IMR-90 (cell line): ENCODE measurements around the gene ZMYND11. TPM values are rescaled to one million over a fixed set of nuclear protein-coding genes. Genes with fewer than 3 reads are reported as not detected.

Experiments used
- ATAC-seq: fragments of 200-7000 bp; cut with Tn5 transposase; 2 replicates; pipeline ENCODE4 v1.9.1; 2020; ENCODE audit warnings: low read depth, mild to moderate bottlenecking, moderate library complexity
- BruUV-seq: library from RNA; stranded (reverse); fragments of 400-500 nt; replicated peaks from 2 replicates; lab custom pipeline; 2021; lab: Mats Ljungman, UMichigan
- CTCF ChIA-PET: fragments of 300-600 bp; formaldehyde crosslinking; extraction: SDS; loops from one replicate; lab custom pipeline; 2021; ENCODE audit warnings: antibody characterized with exemption; lab: Yijun Ruan, JAX
- POLR2A ChIA-PET: fragments of 300-600 bp; sonication (Branson Sonifier 250); formaldehyde crosslinking; loops from one replicate; lab custom pipeline; 2022; ENCODE audit warnings: antibody characterized with exemption; ENCODE audit not compliant: unreplicated experiment; lab: Charles Lee
- DNase-seq: peaks from one replicate; pipeline ENCODE4 v3.0.0; 2013
- H2AFZ ChIP-seq: replicated peaks from 2 replicates; pipeline ENCODE3; 2013; ENCODE audit warnings: low read length, mild to moderate bottlenecking; ENCODE audit not compliant: poor library complexity
- H2AK5ac ChIP-seq: 2 replicates; pipeline ENCODE4 v1.6.1; 2013; ENCODE audit warnings: low read depth, low read length, inconsistent platforms
- H2AK9ac ChIP-seq: replicated peaks from 2 replicates; pipeline ENCODE3; 2013; ENCODE audit warnings: mild to moderate bottlenecking, low read depth, low read length, moderate library complexity; ENCODE audit not compliant: poor library complexity
- H2BK120ac ChIP-seq: 2 replicates; pipeline ENCODE4 v1.6.1; 2013; ENCODE audit warnings: low read depth, low read length, inconsistent platforms
- H2BK15ac ChIP-seq: 3 replicates; pipeline ENCODE4 v1.6.1; 2013; ENCODE audit warnings: low read depth, low read length, inconsistent platforms
- H2BK20ac ChIP-seq: 2 replicates; pipeline ENCODE4 v1.6.1; 2013; ENCODE audit warnings: low read depth, mild to moderate bottlenecking, inconsistent platforms, low read length, moderate library complexity
- H2BK5ac ChIP-seq: 2 replicates; pipeline ENCODE4 v1.6.1; 2013; ENCODE audit warnings: mild to moderate bottlenecking, low read depth, low read length, inconsistent platforms; ENCODE audit not compliant: poor library complexity, severe bottlenecking
- H3K14ac ChIP-seq: replicated peaks from 2 replicates; pipeline ENCODE4 v1.6.1; 2013; ENCODE audit warnings: low read depth, low read length, inconsistent platforms
- H3K18ac ChIP-seq: 2 replicates; pipeline ENCODE4 v1.6.1; 2013; ENCODE audit warnings: low read depth, low read length, control low read depth
- H3K23ac ChIP-seq: 2 replicates; pipeline ENCODE4 v1.6.1; 2013; ENCODE audit warnings: low read depth, low read length, inconsistent platforms
- H3K27ac ChIP-seq: 2 replicates; pipeline ENCODE4 v1.5.1; 2013; ENCODE audit warnings: mild to moderate bottlenecking, control low read depth, low read length; ENCODE audit not compliant: insufficient read depth
- H3K27me3 ChIP-seq: 2 replicates; pipeline ENCODE4 v1.6.1; 2013; ENCODE audit warnings: low read length; ENCODE audit not compliant: control insufficient read depth, insufficient read depth
- H3K36me3 ChIP-seq: 2 replicates; pipeline ENCODE4 v1.6.1; 2013; ENCODE audit warnings: low read length, mixed read lengths; ENCODE audit not compliant: control insufficient read depth, insufficient read depth
- H3K4ac ChIP-seq: 2 replicates; pipeline ENCODE4 v1.6.1; 2013; ENCODE audit warnings: low read depth, low read length, inconsistent platforms
- H3K4me1 ChIP-seq: 2 replicates; pipeline ENCODE4 v1.6.1; 2013; ENCODE audit warnings: low read length, mixed read lengths; ENCODE audit not compliant: control insufficient read depth, insufficient read depth
- H3K4me2 ChIP-seq: 2 replicates; pipeline ENCODE4 v1.6.1; 2013; ENCODE audit warnings: low read depth, mild to moderate bottlenecking, control low read depth, low read length, moderate library complexity
- H3K4me3 ChIP-seq: 2 replicates; pipeline ENCODE4 v1.5.1; 2013; ENCODE audit warnings: low read depth, mild to moderate bottlenecking, control low read depth, low read length, moderate library complexity; ENCODE audit not compliant: insufficient read depth
- H3K56ac ChIP-seq: 2 replicates; pipeline ENCODE4 v1.6.1; 2013; ENCODE audit warnings: low read length, inconsistent platforms; ENCODE audit not compliant: insufficient read depth; ENCODE audit errors: extremely low read depth
- H3K79me1 ChIP-seq, 2 experiments: 2 replicates each; pipeline ENCODE4 v1.6.1; 2013; ENCODE audit warnings: low read length in 2 of 2, inconsistent platforms in 1 of 2, low read depth in 1 of 2
- H3K9ac ChIP-seq: 2 replicates; pipeline ENCODE4 v1.6.1; 2013; ENCODE audit warnings: low read depth, low read length, control low read depth
- H3K9me1 ChIP-seq: 2 replicates; pipeline ENCODE4 v1.6.1; 2013; ENCODE audit warnings: low read length, inconsistent platforms; ENCODE audit not compliant: insufficient read depth
- H3K9me3 ChIP-seq: 2 replicates; pipeline ENCODE4 v1.6.1; 2013; ENCODE audit warnings: low read length; ENCODE audit not compliant: control insufficient read depth, insufficient read depth
- H4K20me1 ChIP-seq: 2 replicates; pipeline ENCODE4 v1.6.1; 2013; ENCODE audit warnings: low read length, inconsistent platforms; ENCODE audit not compliant: insufficient read depth
- H4K5ac ChIP-seq: 2 replicates; pipeline ENCODE4 v1.6.1; 2013; ENCODE audit warnings: mild to moderate bottlenecking, low read depth, low read length, control low read depth
- H4K8ac ChIP-seq, 2 experiments: 2 replicates each; pipeline ENCODE4 v1.6.1; 2013; ENCODE audit warnings: low read depth in 2 of 2, low read length in 2 of 2, control low read depth in 1 of 2, inconsistent platforms in 1 of 2
- H4K91ac ChIP-seq: 2 replicates; pipeline ENCODE4 v1.6.1; 2013; ENCODE audit warnings: low read depth, low read length, inconsistent platforms; ENCODE audit not compliant: insufficient read depth
- CTCF ChIP-seq: conservative IDR thresholded peaks from 2 replicates; pipeline ENCODE4 v1.5.1; 2012; ENCODE audit warnings: mild to moderate bottlenecking, low read depth, low read length, improper control_type of control experiment
- ELK1 ChIP-seq: fragments of 150-350 bp; IDR thresholded peaks from 2 replicates; pipeline ENCODE4 v1.6.1; 2016; ENCODE audit warnings: low read depth, mild to moderate bottlenecking, low read length, moderate library complexity, borderline replicate concordance
- RAD21 ChIP-seq: IDR thresholded peaks from 2 replicates; pipeline ENCODE4 v1.6.1; 2012; ENCODE audit warnings: low read length, improper control_type of control experiment
- USF2 ChIP-seq: fragments of 150-350 bp; IDR thresholded peaks from 2 replicates; pipeline ENCODE4 v1.6.1; 2017; ENCODE audit warnings: mild to moderate bottlenecking, antibody characterized with exemption, low read length, low read depth
- WGBS, 2 experiments: methylation state at CpG; one replicate each; pipeline versions ENCODE4 v1.1.5 to v1.1.7; 2013; ENCODE audit warnings: missing lambda C conversion rate in 2 of 2; ENCODE audit not compliant: insufficient read length in 1 of 2; ENCODE audit errors: extremely low coverage in 2 of 2; 5-methylcytosine and 5-hydroxymethylcytosine counted together
- dilution Hi-C: fragments of 300-500 bp; cut with HindIII; formaldehyde crosslinking; loops from one replicate; pipeline ENCODE4 v1.14.3; 2018; ENCODE audit warnings: low sequenced_read_pairs; ENCODE audit not compliant: unreplicated experiment
- in situ Hi-C: fragments of 300-500 bp; cut with MboI; formaldehyde crosslinking; loops from 3 replicates; pipeline ENCODE4 v1.14.3; 2019; ENCODE audit warnings: low sequenced_read_pairs, inconsistent platforms, mixed read lengths
- intact Hi-C: fragments of 100-400 bp; cut with micrococcal nuclease; formaldehyde crosslinking; loops from 2 replicates; pipeline ENCODE4 v1.10.0; 2022
- polyA plus RNA-seq, 3 experiments: library from polyadenylated mRNA; depleted of rRNA; stranded (reverse); fragments of >200 nt; gene quantifications; 2 replicates each; pipeline ENCODE4 v1.2.3, GENCODE V29; 2012; ENCODE audit warnings: low replicate concordance in 1 of 3
- total RNA-seq: library from RNA; depleted of rRNA; stranded (reverse); fragments of >200 nt; gene quantifications from 2 replicates; pipeline ENCODE4 v1.2.3, GENCODE V29; 2012

Gene ZMYND11
- total and polyA plus RNA-seq, 2 of the 4 experiments (the other 2 are of a cell fraction): 39.5 to 72.2 TPM

- H3K18ac ChIP-seq: no peak overlapping the region
- BruUV-seq: no TSS peak
- no peak overlapping the region for H4K5ac ChIP-seq
- no peak overlapping the region for H3K4me3 ChIP-seq
- no peak overlapping the region for H2BK20ac ChIP-seq
- H3K9me1 ChIP-seq: peaks cover 10% of the 10 kb centered on the region
- H3K9ac ChIP-seq: no peak overlapping the region
- H3K4me1 ChIP-seq: peaks cover 5% of the 10 kb centered on the region; the same call in 1 of the 2 replicates
- in situ Hi-C loops: no loop called here
- intact Hi-C loops: no loop called here
- no peak overlapping the region for H2AK5ac ChIP-seq
- no peaks in the 10 kb centered on the region for H3K9me3 ChIP-seq
- no peak overlapping the region for H2BK15ac ChIP-seq
- H3K27ac ChIP-seq: no peak overlapping the region
- H3K4me2 ChIP-seq: no peak overlapping the region
- no peak overlapping the region for H2AK9ac ChIP-seq
- H4K91ac ChIP-seq: no peak overlapping the region
- TF ChIP-seq CTCF: no peak
- TF ChIP-seq ELK1: no peak
- no peak for TF ChIP-seq USF2
- TF ChIP-seq RAD21: no peak
- peaks cover 35 to 58% of the 10 kb centered on the region in 2 experiments for H3K79me1 ChIP-seq
- ChIA-PET CTCF (no interaction called here), POLR2A (no interaction called here)
- H2BK120ac ChIP-seq: no peak overlapping the region
- DNase-seq (peak; percentile 33), ATAC-seq (no peak)
- H2AFZ ChIP-seq: no peak overlapping the region
- H4K8ac ChIP-seq: no peak overlapping the region
- no peak overlapping the region for H3K4ac ChIP-seq
- no peak overlapping the region for H3K56ac ChIP-seq
- H2BK5ac ChIP-seq: no peak overlapping the region
- no peak overlapping the region for H3K23ac ChIP-seq
- H4K20me1 ChIP-seq: peaks cover 19% of the 10 kb centered on the region
- no CpG with 5 or more reads among the region's 1 CpG for WGBS, 2 experiments
- no peaks in the 10 kb centered on the region for H3K27me3 ChIP-seq
- no peak overlapping the region for H3K14ac ChIP-seq
- dilution Hi-C loops: no loop called here
- peaks cover 3% of the 10 kb centered on the region for H3K36me3 ChIP-seq
Observed at GRCh38 chr10:200405-200804, 65.2 kb downstream of the ZMYND11 start.
